LNCaP clone FGC (cell line): ENCODE data around the gene PEX14.

Source experiments
- DNase-seq: peaks from one replicate; pipeline ENCODE4 v3.0.0-alpha.2; 2011; ENCODE audit warnings: low read depth
- H3K4me3 ChIP-seq: 2 replicates; pipeline ENCODE4 v1.5.1; 2011; ENCODE audit warnings: mild to moderate bottlenecking, low read depth, low read length, control low read depth
- TF ChIP-seq, protein P1 (sequence below): IDR thresholded peaks from 2 replicates; pipeline ENCODE4 v1.5.1; 2012; ENCODE audit warnings: mild to moderate bottlenecking; ENCODE audit not compliant: control insufficient read depth, insufficient read depth; ENCODE audit errors: extremely low read depth

PEX14 gene

DNA sequence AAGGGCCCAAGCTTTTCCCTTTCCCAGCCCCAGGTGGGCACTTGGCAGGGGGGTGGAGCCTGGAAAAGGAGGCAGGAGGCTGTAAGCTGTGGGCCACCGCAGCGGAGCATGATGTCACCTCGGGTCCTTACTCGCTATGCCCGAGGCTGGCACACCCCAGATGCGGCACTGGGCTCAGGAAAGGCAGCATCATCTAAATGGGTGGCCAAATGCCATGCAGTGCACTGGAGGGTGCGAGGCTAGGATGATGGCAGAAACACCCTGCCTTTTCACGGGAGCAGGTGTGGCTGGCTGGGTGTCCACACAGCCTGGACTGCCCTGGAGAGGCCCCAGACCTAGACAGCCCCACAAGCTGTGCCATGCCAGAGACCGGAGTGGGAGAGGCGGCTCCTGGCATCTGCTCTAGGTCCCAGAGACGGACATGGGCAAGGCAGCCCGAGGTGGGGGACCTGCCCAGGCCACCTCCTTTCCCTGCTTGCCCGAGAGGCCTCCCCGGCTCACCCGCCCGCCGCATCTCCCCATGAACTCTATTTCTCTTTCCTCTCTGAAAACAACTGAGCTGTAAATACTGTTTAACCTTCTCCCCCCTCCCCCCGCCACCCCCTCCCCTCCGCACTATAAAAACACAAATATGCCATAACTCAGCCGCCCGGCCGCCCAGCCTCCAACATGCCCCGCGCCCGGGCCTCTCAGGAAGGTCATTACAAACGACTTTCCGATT, 197.0 kb downstream of the PEX14 start:
- TF ChIP-seq, protein P1, sequence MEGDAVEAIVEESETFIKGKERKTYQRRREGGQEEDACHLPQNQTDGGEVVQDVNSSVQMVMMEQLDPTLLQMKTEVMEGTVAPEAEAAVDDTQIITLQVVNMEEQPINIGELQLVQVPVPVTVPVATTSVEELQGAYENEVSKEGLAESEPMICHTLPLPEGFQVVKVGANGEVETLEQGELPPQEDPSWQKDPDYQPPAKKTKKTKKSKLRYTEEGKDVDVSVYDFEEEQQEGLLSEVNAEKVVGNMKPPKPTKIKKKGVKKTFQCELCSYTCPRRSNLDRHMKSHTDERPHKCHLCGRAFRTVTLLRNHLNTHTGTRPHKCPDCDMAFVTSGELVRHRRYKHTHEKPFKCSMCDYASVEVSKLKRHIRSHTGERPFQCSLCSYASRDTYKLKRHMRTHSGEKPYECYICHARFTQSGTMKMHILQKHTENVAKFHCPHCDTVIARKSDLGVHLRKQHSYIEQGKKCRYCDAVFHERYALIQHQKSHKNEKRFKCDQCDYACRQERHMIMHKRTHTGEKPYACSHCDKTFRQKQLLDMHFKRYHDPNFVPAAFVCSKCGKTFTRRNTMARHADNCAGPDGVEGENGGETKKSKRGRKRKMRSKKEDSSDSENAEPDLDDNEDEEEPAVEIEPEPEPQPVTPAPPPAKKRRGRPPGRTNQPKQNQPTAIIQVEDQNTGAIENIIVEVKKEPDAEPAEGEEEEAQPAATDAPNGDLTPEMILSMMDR: no peak
- DNase-seq: no peak
- H3K4me3 ChIP-seq: no peak overlapping the region

DNA sequence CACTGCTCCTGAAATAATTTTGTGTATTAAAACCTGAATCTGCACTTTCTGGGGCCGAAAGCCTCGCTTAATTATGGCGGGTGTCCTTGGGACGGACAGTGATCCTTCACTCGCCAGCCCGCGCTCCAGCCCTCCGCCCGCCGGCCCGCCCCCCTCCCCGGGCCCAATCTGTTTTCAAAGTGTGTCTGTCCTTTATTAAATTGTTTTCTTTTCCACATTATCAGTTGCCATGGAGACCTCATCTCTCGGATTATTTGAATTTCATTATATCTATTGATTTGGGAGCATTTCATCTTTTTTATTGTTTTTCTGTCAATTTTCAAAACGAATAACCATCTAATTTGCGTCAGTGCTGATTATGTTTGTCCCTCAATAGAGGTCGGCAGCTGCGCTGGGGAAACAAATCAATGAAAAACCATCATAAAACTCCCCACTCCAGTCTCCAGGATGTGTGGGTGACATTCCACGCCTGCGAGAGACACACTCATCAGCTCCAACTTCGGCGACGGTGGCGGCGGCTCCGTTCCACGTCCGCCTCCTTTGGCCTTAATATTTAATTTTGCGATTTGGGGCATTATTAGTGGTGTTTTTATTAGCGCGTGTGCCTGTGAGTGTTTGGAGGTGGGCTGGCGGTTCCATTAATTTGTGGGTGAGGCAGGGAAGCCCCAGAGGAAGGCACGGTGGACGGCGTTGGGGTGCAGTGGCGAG, 197.7 kb downstream of the PEX14 start:
- no peak overlapping the region for H3K4me3 ChIP-seq
- TF ChIP-seq, protein P1: no peak
- DNase-seq: no peak

DNA sequence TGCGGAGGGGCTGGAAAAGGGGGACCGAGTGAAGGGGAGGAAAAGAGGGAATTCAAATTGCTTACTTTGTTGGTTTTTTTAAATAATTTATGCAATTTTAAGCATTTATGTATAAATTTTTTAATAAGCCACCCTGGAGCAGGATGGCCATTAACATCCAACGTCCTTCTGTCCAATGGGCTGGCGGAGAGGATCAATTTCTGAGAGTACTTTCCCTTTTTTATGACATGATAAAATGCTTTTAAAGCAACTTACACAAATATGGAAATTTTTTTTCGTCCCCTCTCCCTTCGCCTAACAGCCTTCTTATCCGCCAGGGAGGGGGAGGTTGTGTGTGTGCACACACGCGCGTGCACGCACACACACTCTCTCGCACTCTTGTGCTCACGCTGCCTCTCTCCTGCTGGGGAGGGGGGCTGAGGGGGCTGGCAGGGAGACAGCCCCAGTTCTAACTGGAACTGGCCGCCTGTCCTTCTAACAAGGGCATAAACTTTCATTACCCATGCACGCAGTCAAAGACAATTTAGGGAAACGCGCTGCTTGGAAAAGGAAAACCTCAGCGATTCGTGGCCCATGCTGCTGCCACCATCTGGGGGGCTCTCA, 198.5 kb downstream of the PEX14 start:
- TF ChIP-seq, protein P1: no peak
- no peak for DNase-seq
- H3K4me3 ChIP-seq: no peak overlapping the region

DNA sequence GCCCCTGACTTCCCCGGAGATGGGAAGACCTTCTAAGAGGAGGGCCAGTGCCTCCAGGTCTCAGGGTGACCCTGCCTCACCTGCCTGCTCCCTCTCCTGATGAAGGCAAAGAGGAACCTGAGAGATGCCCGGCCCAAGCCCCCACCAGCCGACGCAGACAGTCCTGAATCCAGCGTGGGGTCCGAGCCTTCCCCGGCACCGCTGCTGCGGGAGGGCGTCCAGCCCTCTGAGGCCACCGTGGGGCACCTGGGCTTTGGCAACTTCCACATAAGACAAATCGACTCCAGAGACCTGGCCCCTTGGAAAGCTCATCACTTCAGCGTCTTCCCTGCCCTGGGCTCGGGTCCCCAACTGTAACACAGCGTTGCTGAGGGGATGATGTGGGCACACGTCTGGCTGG, 199.5 kb downstream of the PEX14 start:
- no peak for DNase-seq
- TF ChIP-seq, protein P1: no peak
- no peak overlapping the region for H3K4me3 ChIP-seq

DNA sequence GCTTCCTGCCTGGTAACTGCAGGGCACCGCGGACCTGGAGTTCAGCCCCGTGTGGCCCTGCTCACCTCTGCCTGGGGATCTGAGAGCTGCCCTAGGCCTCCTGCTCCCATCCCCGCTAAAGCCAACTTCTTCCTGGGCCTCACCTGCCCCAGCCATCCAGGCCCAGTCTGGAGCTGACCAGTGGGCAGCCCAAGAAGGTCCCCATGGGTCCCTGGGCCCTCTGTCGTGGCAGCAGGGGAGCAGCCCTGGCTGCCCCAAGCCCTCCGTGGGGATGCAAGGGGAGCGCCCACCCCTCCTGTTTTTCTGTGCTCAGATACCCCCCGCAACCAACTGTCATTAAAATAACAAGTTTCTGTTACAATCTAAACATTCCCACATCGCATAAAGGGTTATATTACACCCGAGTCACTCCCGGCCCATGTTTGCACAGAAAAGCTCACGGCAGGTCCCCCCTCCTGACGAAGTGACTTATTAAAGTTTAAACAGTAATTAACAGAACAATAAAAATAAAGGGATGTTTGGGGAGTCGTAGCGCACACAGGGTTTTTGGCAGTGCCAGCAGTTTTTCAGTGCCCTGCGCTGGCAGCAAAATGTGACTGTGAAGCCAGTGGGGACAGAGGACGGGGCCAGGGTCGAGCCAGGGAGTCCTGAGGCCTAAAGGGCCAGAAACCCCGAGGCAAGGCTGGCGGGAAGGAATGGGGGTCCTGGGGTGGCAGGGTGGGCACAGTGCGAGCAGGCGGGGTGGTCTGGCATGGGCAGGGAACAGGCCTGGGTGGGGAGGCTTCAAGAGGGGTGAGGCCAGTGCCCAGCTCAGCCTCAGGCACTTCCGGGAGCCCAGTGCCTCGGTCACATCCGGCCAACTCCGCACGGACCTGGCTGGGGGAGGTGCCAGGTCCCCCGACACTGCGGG, 200.2 kb downstream of the PEX14 start:
- DNase-seq: peak; percentile 89
- TF ChIP-seq, protein P1: no peak
- H3K4me3 ChIP-seq: peak overlapping the region; percentile 7; the same call in 1 of the 2 replicates

DNA sequence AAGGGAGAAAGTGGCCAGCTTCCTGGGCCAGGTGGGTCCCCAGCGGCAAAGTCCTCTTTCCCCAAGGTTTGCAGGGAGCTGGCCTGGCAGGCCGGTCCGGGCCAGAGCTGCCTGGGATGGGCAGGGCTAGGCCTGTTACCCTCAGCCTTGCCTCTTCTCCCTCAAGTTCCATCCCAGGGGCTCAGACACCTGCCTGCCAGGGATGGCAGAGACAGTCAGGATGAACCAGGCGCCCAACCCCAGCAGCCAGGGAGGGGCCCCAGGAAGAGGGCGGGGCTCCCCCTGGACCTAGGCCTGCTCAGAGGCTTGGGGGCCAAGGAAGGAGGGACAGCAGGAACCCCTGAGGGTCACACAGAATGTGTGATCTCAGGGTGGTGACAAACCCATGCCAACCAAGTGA, 201.1 kb downstream of the PEX14 start:
- TF ChIP-seq, protein P1: no peak
- peak overlapping the region; percentile 7; the same call in 1 of the 2 replicates for H3K4me3 ChIP-seq
- DNase-seq: no peak
